T-cell (primary cell): ENCODE results near the gene CAPN14. TPM values are rescaled to one million over a fixed set of nuclear protein-coding genes. Genes with fewer than 3 reads are reported as not detected.

ENCODE experiments used
- ATAC-seq, 4 experiments: fragments of 200-7000 bp in 3 of 4; fragments of 150-1000 bp in 1 of 4; cut with Tn5 transposase; replicated peaks in 1 of 4; 1 replicate in 3 of 4; 2 replicates in 1 of 4; pipeline ENCODE4 v1.10.0; 2021; ENCODE audit warnings: moderate library complexity in 3 of 4, mild to moderate bottlenecking in 2 of 4, moderate number of reproducible peaks in 1 of 4
- CTCF ChIA-PET, 2 donors: fragments of 300-600 bp; sonication (Branson Sonifier 250); formaldehyde crosslinking; loops; one replicate each; lab custom pipeline; 2022; ENCODE audit warnings: antibody characterized with exemption in 2 of 2; lab: Charles Lee
- POLR2A ChIA-PET, 2 donors: fragments of 300-600 bp; sonication (Branson Sonifier 250); formaldehyde crosslinking; loops; one replicate each; lab custom pipeline; 2022; ENCODE audit warnings: antibody characterized with exemption in 2 of 2; lab: Charles Lee
- DNase-seq, 35 experiments: peaks; one replicate each; pipeline versions ENCODE4 v3.0.0 to v3.0.0-alpha.2; 2013 to 2023
- H3K27ac ChIP-seq: one replicate; pipeline ENCODE4 v1.5.1; 2013; ENCODE audit warnings: low read length
- H3K27me3 ChIP-seq, 2 experiments: replicated peaks in 1 of 2; 1 replicate in 1 of 2; 2 replicates in 1 of 2; pipeline versions ENCODE4 v1.6.1 to v1.7.0; 2013; ENCODE audit warnings: low read length in 1 of 2, mixed read lengths in 1 of 2; ENCODE audit not compliant: control insufficient read depth in 2 of 2, insufficient read depth in 2 of 2; ENCODE audit errors: extremely low read depth in 1 of 2
- H3K36me3 ChIP-seq, 2 donors: 1 replicate in 1 of 2; 2 replicates in 1 of 2; pipeline versions ENCODE4 v1.6.1 to v1.7.0; 2013; ENCODE audit warnings: low read length in 1 of 2; ENCODE audit not compliant: control insufficient read depth in 2 of 2, insufficient read depth in 1 of 2; ENCODE audit errors: extremely low read depth in 1 of 2
- H3K4me1 ChIP-seq, 2 experiments: 1 replicate in 1 of 2; 2 replicates in 1 of 2; pipeline versions ENCODE4 v1.6.1 to v1.7.0; 2013; ENCODE audit warnings: low read length in 2 of 2, mixed read lengths in 1 of 2; ENCODE audit not compliant: insufficient read depth in 2 of 2, control insufficient read depth in 1 of 2; ENCODE audit errors: extremely low read depth in 1 of 2
- H3K4me3 ChIP-seq, 2 donors: 1 replicate in 1 of 2; 2 replicates in 1 of 2; pipeline versions ENCODE4 v1.5.1 to v1.7.0; 2013; ENCODE audit warnings: mild to moderate bottlenecking in 2 of 2, low read length in 1 of 2, moderate library complexity in 1 of 2; ENCODE audit not compliant: control insufficient read depth in 1 of 2; ENCODE audit errors: extremely low read depth in 1 of 2
- H3K9me3 ChIP-seq: 2 replicates; pipeline ENCODE4 v1.7.0; 2013
- H3K27ac Mint-ChIP-seq, 2 donors: one replicate each; pipeline ENCODE4 v1.8.0; 2020 to 2021; ENCODE audit warnings: mild to moderate bottlenecking in 2 of 2, mixed read lengths in 2 of 2
- H3K27me3 Mint-ChIP-seq, 2 donors: one replicate each; pipeline ENCODE4 v1.8.0; 2021 to 2022; ENCODE audit warnings: mixed read lengths in 2 of 2
- H3K36me3 Mint-ChIP-seq: one replicate; pipeline ENCODE4 v1.8.0; 2021; ENCODE audit warnings: mixed read lengths
- H3K4me1 Mint-ChIP-seq, 3 donors: one replicate each; pipeline ENCODE4 v1.8.0; 2020 to 2022; ENCODE audit warnings: mixed read lengths in 3 of 3, mild to moderate bottlenecking in 1 of 3
- H3K4me3 Mint-ChIP-seq, 3 donors: one replicate each; pipeline ENCODE4 v1.8.0; 2020 to 2022; ENCODE audit warnings: mild to moderate bottlenecking in 3 of 3, mixed read lengths in 3 of 3, moderate library complexity in 3 of 3
- H3K9me3 Mint-ChIP-seq, 3 donors: one replicate each; pipeline ENCODE4 v1.8.0; 2020 to 2022; ENCODE audit warnings: mixed read lengths in 3 of 3
- WGBS: methylation state at CpG from one replicate; pipeline ENCODE4 v1.1.5; 2013; ENCODE audit warnings: missing lambda C conversion rate; ENCODE audit not compliant: insufficient coverage; 5-methylcytosine and 5-hydroxymethylcytosine counted together
- total RNA-seq, 35 experiments: library from RNA in 6 of 35; stranded (reverse) in 6 of 35; fragments of 120-200 nt in 1 of 35; gene quantifications; one replicate each; pipeline versions ENCODE4 v1.2.1 to v1.2.4 and lab custom pipeline; 2013 to 2026

The CAPN14 gene
- total RNA-seq, 5 donors from 2014 or later (not counting 1 experiment from before 2014, with no cell fraction given) = 0.15 to 0.76 (median 0.55) TPM

DNA sequence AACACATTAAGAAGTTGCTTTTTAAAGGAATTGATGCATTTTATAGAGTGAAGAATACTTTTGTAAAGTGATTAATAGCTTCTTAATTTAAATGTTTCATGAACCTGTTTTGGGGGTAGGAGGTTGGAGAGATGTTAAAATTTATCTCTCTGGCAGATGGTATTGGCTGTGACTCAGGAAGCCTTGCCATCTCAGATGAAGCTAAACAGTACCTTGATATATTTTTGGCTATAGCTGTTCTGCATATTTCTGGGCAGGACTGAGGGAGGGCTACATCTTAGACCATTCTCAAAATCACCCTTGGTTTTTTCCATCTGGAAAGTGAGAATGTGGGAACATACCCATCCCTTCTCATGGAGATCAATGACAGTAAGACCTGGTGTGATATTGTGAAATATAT is 13.4 kb downstream of the CAPN14 start:
- DNase-seq = no peak
- no peaks in the 10 kb centered on the region for H3K27me3 ChIP-seq
- no peaks in the 10 kb centered on the region for H3K4me1 ChIP-seq
- Mint-ChIP-seq H3K9me3 (peaks cover 0 to 2% (median 0%) of the 10 kb centered on the region in 3 donors), H3K4me3 (no peak overlapping the region), H3K4me1 (no peaks in the 10 kb centered on the region), H3K27me3 (no peaks in the 10 kb centered on the region), H3K36me3 (peaks cover 5% of the 10 kb centered on the region), H3K27ac (no peak overlapping the region)
- H3K4me3 ChIP-seq = no peak overlapping the region
- POLR2A ChIA-PET = no interaction called here
- no peak overlapping the region for H3K27ac ChIP-seq
- no peaks in the 10 kb centered on the region for H3K36me3 ChIP-seq
- CTCF ChIA-PET = interaction anchor here in 1 of 2 donors (0.6 kb wide), 1 partner anchor 1130 kb away, joined by 3 read pairs; no protein-coding TSS in a partner anchor
- ATAC-seq = no peak
- no peaks in the 10 kb centered on the region for H3K9me3 ChIP-seq

DNA sequence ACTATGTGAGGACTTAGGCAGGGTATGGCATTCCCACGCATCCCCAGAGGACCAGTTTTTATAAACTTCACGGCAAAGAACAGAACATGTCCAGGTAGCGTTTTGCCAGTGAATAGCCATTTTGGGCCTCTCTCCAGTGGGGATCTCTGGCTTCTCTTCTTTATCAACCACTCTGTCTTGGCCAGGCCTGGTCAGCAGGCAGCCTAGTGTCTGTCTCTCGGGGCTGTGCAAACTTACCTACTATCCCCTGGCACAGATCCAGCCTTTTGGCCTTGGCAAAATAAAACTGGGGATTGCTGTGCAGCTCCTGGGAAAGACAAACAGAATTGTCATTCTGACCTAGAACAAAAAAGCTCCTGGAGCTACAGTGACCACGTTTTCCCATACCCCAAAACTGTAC is 14.5 kb downstream of the CAPN14 start:
- POLR2A ChIA-PET = no interaction called here

DNA sequence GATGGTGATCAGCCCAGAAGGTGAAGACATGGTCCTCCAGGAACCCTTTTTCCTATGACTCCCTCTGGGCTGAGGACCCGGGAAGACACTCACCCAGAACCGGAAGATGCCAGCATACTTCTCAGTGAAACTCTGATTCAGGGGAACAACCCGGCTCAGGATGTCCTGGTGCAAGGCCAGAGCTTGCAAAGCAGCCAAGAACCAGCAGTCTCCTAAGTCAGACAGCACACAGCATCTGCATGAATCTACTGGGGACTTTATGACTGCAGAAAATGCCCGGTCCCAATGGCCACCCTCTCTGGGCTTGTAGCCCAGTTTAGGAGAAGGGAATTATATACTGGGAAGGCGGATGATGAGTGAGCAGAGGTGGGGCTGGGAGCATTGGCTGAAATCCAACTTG is 15.3 kb downstream of the CAPN14 start:
- Mint-ChIP-seq H3K27ac (no peak overlapping the region), H3K36me3 (peaks cover 5% of the 10 kb centered on the region), H3K9me3 (peaks cover 0 to 4% (median 0%) of the 10 kb centered on the region in 3 donors), H3K4me3 (no peak overlapping the region), H3K27me3 (no peaks in the 10 kb centered on the region), H3K4me1 (no peaks in the 10 kb centered on the region)
- no peak overlapping the region for H3K4me3 ChIP-seq
- no peak for ATAC-seq
- DNase-seq = no peak
- no peaks in the 10 kb centered on the region for H3K4me1 ChIP-seq
- no peaks in the 10 kb centered on the region for H3K9me3 ChIP-seq
- CTCF ChIA-PET = no interaction called here
- H3K36me3 ChIP-seq = no peaks in the 10 kb centered on the region
- POLR2A ChIA-PET = no interaction called here
- H3K27ac ChIP-seq = no peak overlapping the region
- WGBS = 84% methylated on average over 3 of the region's 5 CpGs
- H3K27me3 ChIP-seq = no peaks in the 10 kb centered on the region

More for the DNA sequence above, 14.5 kb downstream of the CAPN14 start:
- H3K4me3 Mint-ChIP-seq = no peak overlapping the region
- H3K4me1 Mint-ChIP-seq = no peaks in the 10 kb centered on the region
- Histone ChIP-seq H3K4me3 (no peak overlapping the region), H3K36me3 (no peaks in the 10 kb centered on the region), H3K27me3 (no peaks in the 10 kb centered on the region), H3K4me1 (no peaks in the 10 kb centered on the region), H3K27ac (no peak overlapping the region), H3K9me3 (no peaks in the 10 kb centered on the region)
- H3K36me3 Mint-ChIP-seq = peaks cover 5% of the 10 kb centered on the region
- CTCF ChIA-PET = no interaction called here
- ATAC-seq (no peak), DNase-seq (no peak)
- peaks cover 0 to 4% (median 0%) of the 10 kb centered on the region in 3 donors for H3K9me3 Mint-ChIP-seq
- H3K27me3 Mint-ChIP-seq = no peaks in the 10 kb centered on the region
- no peak overlapping the region for H3K27ac Mint-ChIP-seq
- 85% methylated on average over 4 of the region's 5 CpGs for WGBS

DNA sequence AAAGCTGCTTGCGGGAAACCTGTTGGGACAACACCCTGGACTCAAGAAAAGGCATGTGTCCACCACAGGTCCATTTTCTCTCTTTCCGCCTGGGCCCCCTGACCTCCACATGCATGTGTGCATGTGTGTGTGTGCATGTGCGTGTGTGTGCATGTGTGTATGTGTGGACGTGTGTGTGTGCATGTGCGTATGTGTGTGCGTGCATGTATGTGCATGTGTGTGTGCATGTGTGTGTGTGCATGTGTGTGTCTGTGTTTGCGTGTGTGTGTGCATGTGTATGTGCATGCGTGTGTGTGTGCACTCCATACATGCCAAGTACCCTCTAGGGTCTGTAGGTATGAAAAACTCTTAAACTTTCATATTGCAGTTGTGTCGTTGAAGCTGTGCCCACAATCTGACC is 16.3 kb downstream of the CAPN14 start:
- H3K9me3 Mint-ChIP-seq = peaks cover 0 to 4% (median 0%) of the 10 kb centered on the region in 3 donors
- no peak overlapping the region for H3K27ac Mint-ChIP-seq
- Histone ChIP-seq H3K27ac (no peak overlapping the region), H3K4me3 (no peak overlapping the region), H3K27me3 (no peaks in the 10 kb centered on the region), H3K36me3 (no peaks in the 10 kb centered on the region), H3K4me1 (no peaks in the 10 kb centered on the region), H3K9me3 (no peaks in the 10 kb centered on the region)
- DNase-seq = no peak
- no peak for ATAC-seq
- 71% methylated on average over 5 of the region's 9 CpGs for WGBS
- H3K4me3 Mint-ChIP-seq = no peak overlapping the region
- ChIA-PET CTCF (no interaction called here), POLR2A (no interaction called here)
- H3K4me1 Mint-ChIP-seq = no peaks in the 10 kb centered on the region
- no peaks in the 10 kb centered on the region for H3K27me3 Mint-ChIP-seq
- peaks cover 5% of the 10 kb centered on the region for H3K36me3 Mint-ChIP-seq

DNA sequence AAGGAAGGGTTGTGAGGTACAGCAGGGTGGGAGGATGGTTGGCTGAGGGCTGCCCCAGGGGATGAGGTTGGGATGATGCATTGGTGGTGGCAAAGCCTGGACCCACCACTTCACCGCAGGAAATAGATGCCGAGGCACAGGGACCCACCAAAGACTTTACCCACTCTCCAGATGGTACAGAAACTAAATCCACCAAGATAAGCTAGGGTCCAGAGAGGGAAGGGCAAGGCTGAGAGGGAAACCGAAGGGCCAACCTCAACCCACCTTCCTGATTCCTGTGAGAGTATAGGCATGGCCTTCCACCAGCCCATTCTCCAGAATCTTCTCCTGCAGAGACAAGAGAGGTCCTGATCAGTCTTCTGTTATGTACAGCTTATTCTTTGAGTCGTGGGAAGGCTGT is 18.1 kb downstream of the CAPN14 start:
- ChIA-PET CTCF (no interaction called here), POLR2A (no interaction called here)
- Mint-ChIP-seq H3K9me3 (peaks cover 0 to 4% (median 0%) of the 10 kb centered on the region in 3 donors), H3K27ac (no peak overlapping the region), H3K27me3 (no peaks in the 10 kb centered on the region), H3K4me3 (no peak overlapping the region), H3K36me3 (no peaks in the 10 kb centered on the region), H3K4me1 (no peaks in the 10 kb centered on the region)
- no CpG with 5 or more reads among the region's 4 CpGs for WGBS
- Histone ChIP-seq H3K27ac (no peak overlapping the region), H3K4me1 (no peaks in the 10 kb centered on the region), H3K4me3 (no peak overlapping the region), H3K9me3 (no peaks in the 10 kb centered on the region), H3K36me3 (no peaks in the 10 kb centered on the region), H3K27me3 (no peaks in the 10 kb centered on the region)
- ATAC-seq (no peak), DNase-seq (no peak)

DNA sequence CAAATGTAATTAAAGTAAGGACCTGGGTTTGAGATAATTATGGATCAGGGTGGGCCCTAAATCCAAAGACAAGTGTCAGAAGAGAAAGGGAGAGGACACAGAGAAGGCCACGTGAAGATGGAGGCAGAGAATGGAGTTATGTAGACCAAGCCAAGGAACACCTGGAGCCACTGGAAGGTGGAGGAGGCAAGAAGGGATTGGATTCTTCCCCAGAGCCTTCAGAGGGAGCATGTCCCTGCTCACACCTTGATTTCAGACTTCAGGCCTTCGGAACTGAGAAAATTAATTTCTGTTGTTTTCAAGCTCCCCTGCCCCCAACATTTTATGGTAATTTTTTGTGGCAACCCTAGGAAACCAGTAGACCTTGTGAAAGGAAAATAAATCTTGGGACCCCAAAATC is 19.6 kb downstream of the CAPN14 start:
- CTCF ChIA-PET = no interaction called here
- H3K9me3 ChIP-seq = no peaks in the 10 kb centered on the region
- no peaks in the 10 kb centered on the region for H3K36me3 ChIP-seq
- DNase-seq (no peak), ATAC-seq (no peak)
- Mint-ChIP-seq H3K27me3 (no peaks in the 10 kb centered on the region), H3K4me3 (no peak overlapping the region), H3K4me1 (no peaks in the 10 kb centered on the region), H3K9me3 (peaks cover 0 to 4% (median 0%) of the 10 kb centered on the region in 3 donors), H3K36me3 (no peaks in the 10 kb centered on the region), H3K27ac (no peak overlapping the region)
- no peak overlapping the region for H3K27ac ChIP-seq
- POLR2A ChIA-PET = no interaction called here
- H3K4me3 ChIP-seq = no peak overlapping the region
- no peaks in the 10 kb centered on the region for H3K4me1 ChIP-seq
- WGBS = 89% methylated on average over 1 of the region's 2 CpGs
- H3K27me3 ChIP-seq = no peaks in the 10 kb centered on the region

DNA sequence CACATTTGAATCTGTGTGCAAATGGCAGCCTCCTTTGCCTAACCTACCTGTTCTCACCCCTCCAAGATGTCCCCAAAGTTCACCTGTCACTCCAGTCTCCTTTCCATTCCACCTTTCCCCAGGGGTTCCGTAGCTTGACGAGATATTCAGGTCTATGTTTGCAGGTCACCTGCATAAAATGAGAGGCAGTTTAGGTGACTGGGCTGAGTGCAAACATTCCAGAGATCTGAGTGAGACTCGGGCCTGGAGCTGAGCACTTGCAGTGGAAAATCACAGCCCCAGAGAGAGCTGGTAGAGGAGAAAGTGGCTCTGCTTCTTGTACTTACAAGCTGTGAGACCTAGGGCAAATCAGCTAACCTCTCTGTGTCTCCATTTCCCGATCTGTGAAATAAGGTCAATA is 20.1 kb downstream of the CAPN14 start:
- DNase-seq = no peak
- Histone ChIP-seq H3K27ac (no peak overlapping the region), H3K4me3 (no peak overlapping the region), H3K36me3 (no peaks in the 10 kb centered on the region), H3K4me1 (no peaks in the 10 kb centered on the region), H3K27me3 (no peaks in the 10 kb centered on the region), H3K9me3 (no peaks in the 10 kb centered on the region)
- no peak overlapping the region for H3K4me3 Mint-ChIP-seq
- no peaks in the 10 kb centered on the region for H3K27me3 Mint-ChIP-seq
- no peak for ATAC-seq
- ChIA-PET CTCF (no interaction called here), POLR2A (no interaction called here)
- H3K9me3 Mint-ChIP-seq = peaks cover 0 to 4% (median 0%) of the 10 kb centered on the region in 3 donors
- no peaks in the 10 kb centered on the region for H3K36me3 Mint-ChIP-seq
- no peaks in the 10 kb centered on the region for H3K4me1 Mint-ChIP-seq
- WGBS = 86% methylated on average over 2 of the region's 4 CpGs
- no peak overlapping the region for H3K27ac Mint-ChIP-seq
